CD1c-positive myeloid dendritic cell (primary cell): Measurements from ENCODE around the gene SELENOK.

ENCODE experiments used
- DNase-seq: peaks from one replicate; pipeline ENCODE4 v3.0.0-alpha.2; 2016; ENCODE audit errors: extremely low spot score

The SELENOK gene

GRCh38 chr3:53884623-53885022 lies 7.0 kb downstream of the SELENOK start:
- no peak for DNase-seq

- no peak for DNase-seq
Observed at GRCh38 chr3:53883008-53883407, 8.7 kb downstream of the SELENOK start.

GRCh38 chr3:53881691-53882593 lies 9.7 kb downstream of the SELENOK start, which contains the start of gene ACTR8:
Gene ACTR8 (minus strand): TSS chr3:53882152. CDS start chr3:53882101, 51 bp downstream.
- peak; percentile 92 for DNase-seq

GRCh38 chr3:53880396-53881345 lies 11.0 kb downstream of the SELENOK start:
- no peak for DNase-seq

GRCh38 chr3:53865732-53866499 lies 25.7 kb downstream of the SELENOK start:
- no peak for DNase-seq

GRCh38 chr3:53863145-53863544 lies 28.5 kb downstream of the SELENOK start:
- DNase-seq = no peak

GRCh38 chr3:53862241-53862640 lies 29.4 kb downstream of the SELENOK start:
- no peak for DNase-seq

- no peak for DNase-seq
Observed at GRCh38 chr3:53860196-53860595, 31.5 kb downstream of the SELENOK start.

- no peak for DNase-seq
Observed at GRCh38 chr3:53859178-53859577, 32.5 kb downstream of the SELENOK start.

GRCh38 chr3:53858096-53858741 lies 33.4 kb downstream of the SELENOK start:
- peak; percentile 21 for DNase-seq

- no peak for DNase-seq
Observed at GRCh38 chr3:53856964-53857363, 34.7 kb downstream of the SELENOK start.

GRCh38 chr3:53850895-53851294 lies 40.8 kb downstream of the SELENOK start:
- no peak for DNase-seq

GRCh38 chr3:53849916-53850315 lies 41.7 kb downstream of the SELENOK start:
- no peak for DNase-seq

GRCh38 chr3:53846851-53847155 lies 44.9 kb downstream of the SELENOK start:
- no peak for DNase-seq

- DNase-seq = peak; percentile 2
Observed at GRCh38 chr3:53846134-53846850, 45.4 kb downstream of the SELENOK start, which contains the start of the genes CHDH and IL17RB. Gene CHDH (minus strand): TSS chr3:53846419. CDS start chr3:53824008, 22,411 bp downstream. Gene IL17RB (plus strand): TSS chr3:53846568. CDS start chr3:53846589, 21 bp downstream.

- no peak for DNase-seq
Observed at GRCh38 chr3:53845881-53846133, 45.9 kb downstream of the SELENOK start.

- DNase-seq = peak; percentile 33
Observed at GRCh38 chr3:53845103-53845880, 46.4 kb downstream of the SELENOK start.

GRCh38 chr3:53844262-53845102 lies 47.2 kb downstream of the SELENOK start:
- no peak for DNase-seq
